Mesothelial cell of epicardium (in vitro differentiated cells): ENCODE data around the gene TCF3. TPM values are rescaled to one million over a fixed set of nuclear protein-coding genes. Genes with fewer than 3 reads are reported as not detected.

ENCODE experiments used
- DNase-seq, 2 experiments: peaks; one replicate each; pipeline ENCODE4 v3.0.0; 2021; ENCODE audit warnings: low spot score in 2 of 2; ENCODE audit not compliant: unreplicated experiment in 2 of 2
- H3K27ac Mint-ChIP-seq: 2 replicates; pipeline ENCODE4 v1.8.0; 2021; ENCODE audit warnings: mixed read lengths
- H3K27me3 Mint-ChIP-seq: 2 replicates; pipeline ENCODE4 v1.8.0; 2021; ENCODE audit warnings: low read depth, mixed read lengths
- H3K36me3 Mint-ChIP-seq: 2 replicates; pipeline ENCODE4 v1.8.0; 2021; ENCODE audit warnings: mixed read lengths
- H3K4me1 Mint-ChIP-seq: 2 replicates; pipeline ENCODE4 v1.8.0; 2021; ENCODE audit warnings: mixed read lengths
- H3K4me3 Mint-ChIP-seq: 2 replicates; pipeline ENCODE4 v1.8.0; 2021; ENCODE audit warnings: mild to moderate bottlenecking, moderate library complexity, mixed read lengths
- H3K9me3 Mint-ChIP-seq: 2 replicates; pipeline ENCODE4 v1.8.0; 2021; ENCODE audit warnings: mixed read lengths
- CTCF ChIP-seq: fragments of 200-600 bp; sonication (generic); IDR thresholded peaks from one replicate; pipeline ENCODE4 v1.5.0; 2021; ENCODE audit warnings: antibody characterized with exemption; ENCODE audit not compliant: unreplicated experiment
- total RNA-seq: library from RNA; stranded (reverse); gene quantifications from 3 replicates; pipeline ENCODE4 v1.2.1, GENCODE V29; 2021

Gene TCF3
- total RNA-seq, 1 donor from 2014 or later: 227 TPM

GRCh38 chr19:1680976-1681375 lies 28.6 kb upstream of the TCF3 start:
- no peak for TF ChIP-seq CTCF
- no peaks in the 10 kb centered on the region for H3K36me3 Mint-ChIP-seq
- H3K27ac Mint-ChIP-seq: no peak overlapping the region
- H3K27me3 Mint-ChIP-seq: peaks cover 80% of the 10 kb centered on the region
- no peaks in the 10 kb centered on the region for H3K4me1 Mint-ChIP-seq
- no peaks in the 10 kb centered on the region for H3K9me3 Mint-ChIP-seq
- no peak for DNase-seq
- no peak overlapping the region for H3K4me3 Mint-ChIP-seq

- H3K4me1 Mint-ChIP-seq: no peaks in the 10 kb centered on the region
- DNase-seq: no peak
- TF ChIP-seq CTCF: no peak
- H3K4me3 Mint-ChIP-seq: no peak overlapping the region
- H3K27ac Mint-ChIP-seq: no peak overlapping the region
- no peaks in the 10 kb centered on the region for H3K9me3 Mint-ChIP-seq
- H3K27me3 Mint-ChIP-seq: peaks cover 77% of the 10 kb centered on the region
- no peaks in the 10 kb centered on the region for H3K36me3 Mint-ChIP-seq
These were observed 25.7 kb upstream of the TCF3 start for GRCh38 chr19:1678073-1678472.

DNA sequence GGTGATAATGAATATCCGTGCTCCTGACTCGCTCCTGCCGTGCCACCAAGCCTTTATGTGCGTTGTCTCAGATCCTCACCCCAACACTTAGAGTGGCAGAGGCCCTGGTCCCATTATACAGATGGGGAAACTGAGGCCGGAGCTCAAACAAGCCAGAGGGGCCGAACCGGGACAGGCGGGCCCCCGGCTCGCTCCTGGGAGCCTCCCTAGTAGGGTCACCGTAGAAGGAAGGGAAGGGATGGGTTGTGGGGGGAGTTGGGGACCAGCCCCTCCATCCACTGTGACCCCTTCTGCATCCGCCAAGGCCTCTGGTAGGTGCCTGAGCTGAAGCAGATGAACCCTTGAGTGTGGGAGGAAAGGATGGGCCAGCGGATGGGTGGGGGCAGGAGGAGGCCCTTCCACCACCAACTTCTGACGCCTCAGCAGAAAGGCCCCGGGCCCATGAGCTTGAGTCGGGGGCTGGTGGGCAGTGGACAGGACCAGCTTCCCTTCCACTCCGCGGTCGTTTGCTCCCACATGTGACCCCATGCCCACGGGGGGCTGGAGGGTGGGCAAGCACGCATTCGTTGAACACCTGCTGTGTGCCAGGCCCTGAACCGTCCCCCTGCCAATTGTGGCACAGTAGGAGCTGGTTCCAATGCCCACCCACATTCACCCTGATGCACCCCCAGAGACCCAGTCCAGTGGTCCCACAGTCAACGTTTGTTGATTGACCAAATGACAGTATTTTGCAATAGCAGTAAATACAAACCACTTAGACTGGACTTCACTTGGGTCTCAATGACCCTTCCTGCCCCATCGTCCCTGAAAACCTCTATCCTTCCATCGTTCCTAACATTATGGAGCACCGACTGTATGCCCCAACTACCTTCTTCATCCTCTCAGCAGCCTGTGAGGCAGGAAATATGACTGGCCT lies 24.2 kb upstream of the TCF3 start:
- DNase-seq: no peak
- no peak overlapping the region for H3K4me3 Mint-ChIP-seq
- no peak overlapping the region for H3K27ac Mint-ChIP-seq
- H3K9me3 Mint-ChIP-seq: no peaks in the 10 kb centered on the region
- TF ChIP-seq CTCF: no peak
- H3K27me3 Mint-ChIP-seq: peaks cover 79% of the 10 kb centered on the region
- H3K4me1 Mint-ChIP-seq: no peaks in the 10 kb centered on the region
- H3K36me3 Mint-ChIP-seq: no peaks in the 10 kb centered on the region

DNA sequence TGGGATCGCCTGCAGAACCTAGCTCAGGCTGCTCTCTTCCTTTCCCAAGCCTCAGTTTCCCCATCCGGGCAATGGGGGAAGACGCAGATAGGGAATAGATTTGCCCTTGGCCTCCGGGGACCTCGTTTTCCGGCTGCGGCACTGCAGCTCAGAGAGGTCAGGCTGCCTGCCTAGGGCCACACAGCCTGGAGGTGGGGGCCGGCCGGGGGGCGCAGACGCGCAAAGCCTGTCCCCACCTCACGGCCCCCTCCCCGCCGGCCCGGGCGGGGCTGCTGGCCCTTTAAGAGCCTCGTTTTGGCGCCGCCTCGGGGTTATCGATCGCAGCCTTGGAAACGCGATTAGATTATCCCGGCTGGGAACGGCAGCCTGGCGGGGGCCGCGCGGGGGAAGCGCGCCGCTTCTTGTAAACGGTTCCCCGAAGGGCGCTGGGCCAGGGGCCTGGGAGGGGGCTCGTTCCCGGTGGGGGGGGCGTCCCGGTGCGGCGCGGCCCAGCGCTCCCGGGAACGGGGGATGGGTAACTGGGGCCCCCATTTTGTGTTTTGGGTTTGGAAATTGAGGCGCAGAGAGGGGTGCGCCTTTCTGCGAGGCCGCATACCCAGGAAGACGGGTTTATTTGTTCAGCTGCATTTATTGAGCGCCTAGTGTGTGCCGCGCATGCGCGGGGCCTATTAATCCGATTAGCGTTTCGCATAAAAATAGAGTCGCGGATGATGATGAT lies 23.4 kb upstream of the TCF3 start:
- H3K36me3 Mint-ChIP-seq: no peaks in the 10 kb centered on the region
- H3K4me1 Mint-ChIP-seq: no peaks in the 10 kb centered on the region
- DNase-seq: no peak
- no peak for TF ChIP-seq CTCF
- H3K4me3 Mint-ChIP-seq: no peak overlapping the region
- H3K27me3 Mint-ChIP-seq: peaks cover 83% of the 10 kb centered on the region
- no peaks in the 10 kb centered on the region for H3K9me3 Mint-ChIP-seq
- H3K27ac Mint-ChIP-seq: no peak overlapping the region

GRCh38 chr19:1674293-1674679 lies 21.9 kb upstream of the TCF3 start:
- no peak for DNase-seq
- Mint-ChIP-seq H3K9me3 (no peaks in the 10 kb centered on the region), H3K36me3 (no peaks in the 10 kb centered on the region), H3K27me3 (peaks cover 87% of the 10 kb centered on the region), H3K4me3 (no peak overlapping the region), H3K4me1 (no peaks in the 10 kb centered on the region), H3K27ac (no peak overlapping the region)
- no peak for TF ChIP-seq CTCF
